ENCODE measurements around the gene PPP2R5C.

PPP2R5C gene

DNA sequence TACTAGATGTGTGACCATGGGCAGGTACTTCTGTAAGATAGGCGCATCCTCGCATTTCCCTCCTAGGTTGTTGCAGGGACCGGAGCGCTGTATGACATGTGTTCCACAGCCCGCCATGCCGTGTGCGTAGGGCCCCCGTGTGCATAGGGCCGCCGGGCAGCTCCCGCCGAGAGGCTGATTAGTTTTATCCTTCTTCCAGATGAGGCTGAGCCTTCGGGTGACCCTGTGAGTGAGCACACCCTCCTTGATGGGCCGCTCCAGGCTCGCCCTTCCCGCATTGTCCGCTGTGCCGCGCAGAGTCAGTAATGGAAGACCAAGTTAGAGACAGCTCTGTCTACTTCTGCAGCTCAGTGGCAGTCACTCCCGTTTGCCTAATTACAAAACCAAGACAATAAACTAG is 130.0 kb downstream of the PPP2R5C start:
- Histone ChIP-seq H3K4me1 (ENCODE audit: low read depth, poor library complexity, severe bottlenecking) (no peaks in the 10 kb centered on the region), H4K20me1 (ENCODE audit: insufficient read depth) (no peaks in the 10 kb centered on the region), H3K4me2 (no peak overlapping the region), H3K27me3 (ENCODE audit: insufficient read depth, low read depth) (no peaks in the 10 kb centered on the region), H3K27ac (no peak overlapping the region), H3K36me3 (ENCODE audit: insufficient read depth) (peaks cover 16% of the 10 kb centered on the region; the same call in 1 of the 2 replicates), H3K79me2 (ENCODE audit: insufficient read depth, low read depth) (no peaks in the 10 kb centered on the region), H3K9ac (no peak overlapping the region), H3K4me3 (IDR thresholded peaks at IDR 0.05; ENCODE audit: insufficient read depth, low read depth, low read length) (no peak overlapping the region), H2AFZ (ENCODE audit: low read depth) (no peak overlapping the region)
- TF ChIP-seq CTCF (conservative IDR thresholded peaks at IDR 0.05; ENCODE audit: low read depth, low read length): no peak

DNA sequence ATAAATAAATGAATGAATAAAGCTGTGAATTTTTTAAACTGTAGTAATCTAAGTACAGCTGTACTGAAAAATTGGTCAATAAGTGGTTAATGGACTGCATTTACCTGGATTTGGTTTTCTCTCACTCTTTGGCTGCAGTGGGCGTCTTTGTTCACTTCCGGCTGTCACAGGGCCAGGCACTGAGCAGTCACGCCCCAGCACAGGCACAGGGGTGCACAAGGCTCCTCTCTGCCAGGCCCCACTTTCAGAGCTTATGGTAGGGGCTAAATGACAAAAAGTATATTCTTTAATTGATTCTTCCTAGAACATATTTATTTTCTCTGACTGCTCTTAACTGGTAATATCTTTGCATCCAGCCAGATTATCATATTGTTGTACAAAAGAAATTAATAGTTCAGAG is 132.2 kb downstream of the PPP2R5C start:
- H3K36me3 ChIP-seq (ENCODE audit: insufficient read depth): peaks cover 16% of the 10 kb centered on the region; the same call in 1 of the 2 replicates
- no peaks in the 10 kb centered on the region for H3K4me1 ChIP-seq (ENCODE audit: low read depth, poor library complexity, severe bottlenecking)
- H3K4me3 ChIP-seq (IDR thresholded peaks at IDR 0.05; ENCODE audit: insufficient read depth, low read depth, low read length): no peak overlapping the region
- no peak overlapping the region for H3K4me2 ChIP-seq
- no peaks in the 10 kb centered on the region for H3K27me3 ChIP-seq (ENCODE audit: insufficient read depth, low read depth)
- H3K79me2 ChIP-seq (ENCODE audit: insufficient read depth, low read depth): no peaks in the 10 kb centered on the region
- no peaks in the 10 kb centered on the region for H4K20me1 ChIP-seq (ENCODE audit: insufficient read depth)
- no peak for TF ChIP-seq CTCF (conservative IDR thresholded peaks at IDR 0.05; ENCODE audit: low read depth, low read length)
- no peak overlapping the region for H2AFZ ChIP-seq (ENCODE audit: low read depth)
- no peak overlapping the region for H3K27ac ChIP-seq
- H3K9ac ChIP-seq: no peak overlapping the region

- no peak for TF ChIP-seq CTCF (conservative IDR thresholded peaks at IDR 0.05; ENCODE audit: low read depth, low read length)
- Histone ChIP-seq H3K27me3 (ENCODE audit: insufficient read depth, low read depth) (no peaks in the 10 kb centered on the region), H2AFZ (ENCODE audit: low read depth) (no peak overlapping the region), H3K4me2 (no peak overlapping the region), H3K4me3 (IDR thresholded peaks at IDR 0.05; ENCODE audit: insufficient read depth, low read depth, low read length) (no peak overlapping the region), H3K36me3 (ENCODE audit: insufficient read depth) (peaks cover 16% of the 10 kb centered on the region; the same call in 1 of the 2 replicates), H4K20me1 (ENCODE audit: insufficient read depth) (no peaks in the 10 kb centered on the region), H3K79me2 (ENCODE audit: insufficient read depth, low read depth) (no peaks in the 10 kb centered on the region), H3K27ac (no peak overlapping the region), H3K4me1 (ENCODE audit: low read depth, poor library complexity, severe bottlenecking) (no peaks in the 10 kb centered on the region), H3K9ac (no peak overlapping the region)
Measured at GRCh38 chr14:101894365-101895081, 133.0 kb downstream of the PPP2R5C start.

DNA sequence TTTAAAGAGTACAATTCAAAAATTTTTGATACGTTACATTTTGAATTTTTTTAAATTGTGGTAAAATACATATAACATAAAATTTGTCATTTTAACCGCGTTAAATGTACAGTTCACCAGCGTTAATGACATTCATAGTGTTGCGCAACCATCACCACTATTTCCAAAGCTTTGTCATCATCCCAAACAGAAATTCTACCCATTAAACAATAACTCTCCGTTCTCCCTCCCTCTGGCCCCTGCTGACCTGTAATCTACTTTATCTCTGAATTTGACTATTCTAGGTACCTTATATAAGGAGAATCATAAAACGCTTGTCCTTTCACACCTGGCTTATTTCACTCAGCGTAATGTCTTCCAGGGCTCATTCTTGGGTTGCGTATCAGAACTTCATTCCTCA is 133.7 kb downstream of the PPP2R5C start:
- H3K9ac ChIP-seq: no peak overlapping the region
- no peaks in the 10 kb centered on the region for H3K27me3 ChIP-seq (ENCODE audit: insufficient read depth, low read depth)
- H4K20me1 ChIP-seq (ENCODE audit: insufficient read depth): no peaks in the 10 kb centered on the region
- no peak overlapping the region for H3K4me3 ChIP-seq (IDR thresholded peaks at IDR 0.05; ENCODE audit: insufficient read depth, low read depth, low read length)
- no peak overlapping the region for H2AFZ ChIP-seq (ENCODE audit: low read depth)
- H3K4me1 ChIP-seq (ENCODE audit: low read depth, poor library complexity, severe bottlenecking): no peaks in the 10 kb centered on the region
- TF ChIP-seq CTCF (conservative IDR thresholded peaks at IDR 0.05; ENCODE audit: low read depth, low read length): no peak
- no peaks in the 10 kb centered on the region for H3K79me2 ChIP-seq (ENCODE audit: insufficient read depth, low read depth)
- no peak overlapping the region for H3K4me2 ChIP-seq
- H3K27ac ChIP-seq: no peak overlapping the region
- H3K36me3 ChIP-seq (ENCODE audit: insufficient read depth): peaks cover 11% of the 10 kb centered on the region; the same call in 1 of the 2 replicates
